Measurements from ENCODE around the gene TIMM10.
A peak's percentile ranks its signal among the peaks of the same experiment; 100 is the strongest.

- TF ChIP-seq CTCF (IDR thresholded peaks at IDR 0.05 in 4 of 5, conservative IDR thresholded peaks at IDR 0.05 in 1 of 5) (peak in 4 of 5 experiments; percentile 15 to 85 (median 76)), POLR2A (IDR thresholded peaks at IDR 0.05) (no peak)
These were observed 37.8 kb upstream of the TIMM10 start for GRCh38 chr11:57568330-57568766.

All from gastrocnemius medialis (tissue), 4 donors.